MM.1S (cell line): Measurements from ENCODE around the gene ANKRD24.
"Not testable (repeated sequence)": the region's sequence is repeated elsewhere in the genome, so short reads cannot be mapped to it uniquely, and the experiment has no call there.

Experiments used
- DNase-seq: peaks from one replicate; pipeline ENCODE4 v3.0.0-alpha.2; 2015
- H2AFZ ChIP-seq: fragments of 300-600 bp; sonication (generic); 2 replicates; pipeline ENCODE4 v1.6.0; 2016; ENCODE audit warnings: antibody characterized with exemption, low read length
- H3F3A ChIP-seq: fragments of 300-600 bp; sonication (generic); 2 replicates; pipeline ENCODE4 v1.6.1; 2016; ENCODE audit warnings: mild to moderate bottlenecking, antibody characterized with exemption, low read length, moderate library complexity, mixed read lengths; ENCODE audit not compliant: insufficient read depth
- H3K27ac ChIP-seq: fragments of 300-600 bp; sonication (generic); 2 replicates; pipeline ENCODE4 v1.5.1; 2016; ENCODE audit warnings: mild to moderate bottlenecking, low read length
- H3K27me3 ChIP-seq: fragments of 300-600 bp; sonication (generic); replicated peaks from 2 replicates; pipeline ENCODE4 v1.6.0; 2016; ENCODE audit warnings: low read length; ENCODE audit not compliant: insufficient read depth
- H3K36me3 ChIP-seq: fragments of 300-600 bp; sonication (generic); replicated peaks from 2 replicates; pipeline ENCODE4 v1.6.1; 2016; ENCODE audit warnings: mild to moderate bottlenecking, low read length, mixed read lengths; ENCODE audit not compliant: insufficient read depth
- H3K4me1 ChIP-seq: fragments of 300-600 bp; sonication (generic); 2 replicates; pipeline ENCODE4 v1.6.1; 2016; ENCODE audit warnings: low read length, mixed read lengths
- H3K4me2 ChIP-seq: fragments of 300-600 bp; sonication (generic); 2 replicates; pipeline ENCODE4 v1.6.0; 2016; ENCODE audit warnings: low read depth, low read length
- H3K4me3 ChIP-seq: fragments of 300-600 bp; sonication (generic); 2 replicates; pipeline ENCODE4 v1.5.1; 2016; ENCODE audit warnings: low read length, mixed read lengths
- H3K79me2 ChIP-seq: fragments of 300-600 bp; sonication (generic); 2 replicates; pipeline ENCODE4 v1.6.1; 2016; ENCODE audit warnings: mixed run types, low read length, mixed read lengths
- H3K9ac ChIP-seq: fragments of 300-600 bp; sonication (generic); 2 replicates; pipeline ENCODE4 v1.6.1; 2016; ENCODE audit warnings: low read length, mixed read lengths
- H3K9me2 ChIP-seq: fragments of 300-600 bp; sonication (generic); replicated peaks from 2 replicates; pipeline ENCODE4 v1.6.1; 2016; ENCODE audit warnings: mild to moderate bottlenecking, low read length, mixed read lengths; ENCODE audit not compliant: insufficient read depth
- H3K9me3 ChIP-seq: fragments of 300-600 bp; sonication (generic); replicated peaks from 2 replicates; pipeline ENCODE4 v1.6.1; 2016; ENCODE audit warnings: mild to moderate bottlenecking, low read length, mixed read lengths; ENCODE audit not compliant: insufficient read depth
- H4K20me1 ChIP-seq: fragments of 300-600 bp; sonication (generic); 2 replicates; pipeline ENCODE4 v1.6.1; 2016; ENCODE audit warnings: mild to moderate bottlenecking, low read length, moderate library complexity, mixed read lengths; ENCODE audit not compliant: insufficient read depth
- CTCF ChIP-seq: fragments of 300-600 bp; sonication (generic); IDR thresholded peaks from 2 replicates; pipeline ENCODE4 v1.5.1; 2016; ENCODE audit warnings: antibody characterized with exemption, low read length, mixed read lengths
- EZH2 ChIP-seq: fragments of 300-600 bp; sonication (generic); optimal IDR thresholded peaks from 2 replicates; pipeline ENCODE3; 2017; ENCODE audit warnings: low read depth, mild to moderate bottlenecking, antibody characterized with exemption, low read length, mixed read lengths
- EZH2phosphoT487 ChIP-seq: fragments of 300-600 bp; sonication (generic); IDR thresholded peaks from 2 replicates; pipeline ENCODE4 v1.6.1; 2018; ENCODE audit warnings: antibody characterized with exemption, low read length

Gene ANKRD24

DNA sequence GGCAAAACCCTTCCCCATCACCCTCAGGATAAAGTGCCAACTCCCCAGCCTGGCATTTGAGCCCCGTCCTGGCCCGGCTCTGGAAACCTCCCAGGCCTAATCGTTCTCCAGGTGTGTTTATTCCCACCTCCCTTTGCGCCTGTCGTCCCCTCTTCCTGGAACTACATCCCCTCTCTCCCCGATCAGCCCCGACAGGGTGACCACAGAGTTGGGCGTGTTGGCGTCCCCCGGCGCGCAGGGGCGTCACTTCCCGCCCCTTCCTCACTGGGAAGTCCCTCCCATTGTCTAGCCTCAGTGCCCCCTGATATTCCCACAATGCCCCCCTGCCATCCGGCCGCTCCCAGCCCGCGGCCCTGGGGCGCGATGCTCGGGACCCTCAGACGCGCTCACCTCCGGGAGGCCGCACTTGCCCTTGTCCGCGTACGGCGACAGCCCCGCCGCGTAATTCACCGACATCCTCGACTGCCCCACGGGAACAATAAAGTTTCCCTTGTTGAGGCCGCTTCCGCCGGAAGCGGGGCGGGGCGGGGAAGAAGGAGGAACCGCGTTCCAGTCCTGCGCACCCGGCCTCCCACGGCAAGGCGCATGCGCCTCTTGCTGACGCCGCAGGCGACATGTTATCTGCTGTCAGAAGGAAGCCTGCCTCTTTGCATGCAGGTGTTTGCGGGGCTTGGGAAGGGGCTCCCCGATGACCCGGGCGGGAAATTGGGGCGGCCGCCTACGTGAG, at the start of gene ANKRD24, which contains the start of gene SIRT6:
ANKRD24 (plus strand) TSS at position 606 of the 727 bp plus-strand sequence. CDS start 3,737 bp downstream, outside the sequence.
SIRT6 (minus strand) TSS at position 480 of the 727 bp plus-strand sequence; CDS start at position 456, 24 bp downstream.
- Histone ChIP-seq H3K4me1 (peaks cover 14% of the 10 kb centered on the region), H3K9ac (peak within 1 kb of the TSS; percentile 91), H3K36me3 (no peaks in the 10 kb centered on the region), H2AFZ (peak within 1 kb of the TSS; percentile 92), H3K9me3 (no peaks in the 10 kb centered on the region), H3K79me2 (peaks cover 20% of the 10 kb centered on the region), H3K4me3 (peak within 1 kb of the TSS; percentile 99), H3K27ac (peak within 1 kb of the TSS; percentile 26; the same call in 1 of the 2 replicates), H3F3A (no peaks in the 10 kb centered on the region), H3K9me2 (no peaks in the 10 kb centered on the region), H3K27me3 (peaks cover 10% of the 10 kb centered on the region; the same call in 1 of the 2 replicates), H3K4me2 (peak within 1 kb of the TSS; percentile 81), H4K20me1 (no peaks in the 10 kb centered on the region)
- DNase-seq: peak; percentile 99
- TF ChIP-seq EZH2phosphoT487: no peak
- TF ChIP-seq CTCF: no peak
- no peak for TF ChIP-seq EZH2

DNA sequence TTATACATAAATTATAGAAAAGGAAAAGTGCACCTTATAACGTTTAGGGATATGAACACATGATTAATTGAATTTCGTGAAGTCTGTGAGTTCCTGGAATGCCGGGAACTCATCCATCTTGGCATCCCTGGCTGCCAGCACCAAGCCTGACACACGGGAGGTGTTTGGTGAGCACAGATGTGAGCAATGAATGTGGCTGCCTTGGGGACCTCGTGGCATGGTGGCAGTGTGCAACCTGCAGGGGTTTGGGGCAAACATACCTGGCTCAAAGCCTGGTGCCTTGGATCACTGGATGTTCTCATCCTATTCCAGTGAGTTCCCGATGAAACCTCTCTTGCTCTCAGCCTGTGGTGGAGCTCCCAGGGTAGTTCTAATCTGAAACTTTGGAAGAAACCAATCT, 48.1 kb upstream of the ANKRD24 start:
- H3K27ac ChIP-seq: no peak overlapping the region
- DNase-seq: no peak

DNA sequence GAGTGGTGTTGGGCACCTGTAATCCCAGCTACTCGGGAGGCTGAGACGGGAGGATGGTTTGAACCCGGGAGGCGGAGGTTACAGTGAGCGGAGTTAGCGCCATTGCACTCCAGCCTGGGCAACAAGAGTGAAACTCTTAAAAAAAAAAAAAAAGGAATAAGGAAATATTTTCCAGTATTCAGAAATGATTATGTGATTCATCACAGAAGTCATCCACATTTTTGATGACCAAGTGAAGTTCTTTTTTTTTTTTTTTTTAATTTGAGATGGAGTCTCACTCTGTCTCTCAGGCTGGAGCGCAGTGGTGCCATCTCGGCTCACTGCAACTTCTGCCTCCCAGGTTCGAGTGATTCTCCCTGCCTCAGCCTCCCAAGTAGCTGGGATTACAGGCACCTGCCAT, 47.1 kb upstream of the ANKRD24 start:
- DNase-seq, H3K4me1 ChIP-seq, H3K4me3 ChIP-seq, H4K20me1 ChIP-seq, H3K9ac ChIP-seq, H3K27ac ChIP-seq, H3K79me2 ChIP-seq, H3K4me2 ChIP-seq, H3F3A ChIP-seq, H3K9me3 ChIP-seq, H3K36me3 ChIP-seq, H3K9me2 ChIP-seq, H2AFZ ChIP-seq: not testable (repeated sequence)
- H3K27me3 ChIP-seq: peaks cover 37% of the 10 kb centered on the region

More for the DNA sequence above, 48.1 kb upstream of the ANKRD24 start:
- Histone ChIP-seq H3K79me2 (no peaks in the 10 kb centered on the region), H3K4me1 (no peaks in the 10 kb centered on the region), H3K4me2 (no peak overlapping the region), H3K9ac (no peak overlapping the region), H3K27me3 (peaks cover 39% of the 10 kb centered on the region), H3K9me3 (no peaks in the 10 kb centered on the region), H3K36me3 (no peaks in the 10 kb centered on the region), H2AFZ (no peak overlapping the region), H3K4me3 (no peak overlapping the region), H4K20me1 (no peaks in the 10 kb centered on the region), H3F3A (no peaks in the 10 kb centered on the region), H3K9me2 (no peaks in the 10 kb centered on the region)
- TF ChIP-seq CTCF (no peak), EZH2 (no peak), EZH2phosphoT487 (no peak)

GRCh38 chr19:4136680-4137088, 45.8 kb upstream of the ANKRD24 start:
- H3K79me2 ChIP-seq: no peaks in the 10 kb centered on the region
- peaks cover 37% of the 10 kb centered on the region for H3K27me3 ChIP-seq
- H3K4me1 ChIP-seq: no peaks in the 10 kb centered on the region
- no peak overlapping the region for H3K4me3 ChIP-seq
- H3K9me3 ChIP-seq: no peaks in the 10 kb centered on the region
- no peaks in the 10 kb centered on the region for H4K20me1 ChIP-seq
- H3K27ac ChIP-seq: no peak overlapping the region
- no peaks in the 10 kb centered on the region for H3K36me3 ChIP-seq
- H2AFZ ChIP-seq: no peak overlapping the region
- H3K9ac ChIP-seq: no peak overlapping the region
- TF ChIP-seq CTCF (no peak), EZH2 (no peak), EZH2phosphoT487 (no peak)
- H3K9me2 ChIP-seq: no peaks in the 10 kb centered on the region
- H3F3A ChIP-seq: no peaks in the 10 kb centered on the region
- no peak for DNase-seq
- no peak overlapping the region for H3K4me2 ChIP-seq
